ENCODE results near the gene PACRG. TPM values are rescaled to one million over a fixed set of nuclear protein-coding genes. Genes with fewer than 3 reads are reported as not detected.

PACRG gene
- total RNA-seq, 4 donors from 2014 or later, result 1.7 to 7.7 (median 3.7) TPM

GRCh38 chr6:162777091-162777490 lies 49.3 kb downstream of the PACRG start:
- Histone ChIP-seq H3K36me3 (no peaks in the 10 kb centered on the region), H3K4me1 (no peaks in the 10 kb centered on the region), H3K27ac (no peak overlapping the region), H3K9me3 (no peaks in the 10 kb centered on the region), H3K4me3 (replicated peaks in 1 of 3) (no peak overlapping the region), H3K27me3 (no peaks in the 10 kb centered on the region)
- no peak for DNase-seq
- TF ChIP-seq CTCF (IDR thresholded peaks at IDR 0.05) (no peak), POLR2A (IDR thresholded peaks at IDR 0.05) (no peak)
- WGBS, 2 donors, result 73 to 75% methylated on average over 7 of the region's 7 CpGs
- intact Hi-C loops (cut with DNase I), result no loop called here

DNA sequence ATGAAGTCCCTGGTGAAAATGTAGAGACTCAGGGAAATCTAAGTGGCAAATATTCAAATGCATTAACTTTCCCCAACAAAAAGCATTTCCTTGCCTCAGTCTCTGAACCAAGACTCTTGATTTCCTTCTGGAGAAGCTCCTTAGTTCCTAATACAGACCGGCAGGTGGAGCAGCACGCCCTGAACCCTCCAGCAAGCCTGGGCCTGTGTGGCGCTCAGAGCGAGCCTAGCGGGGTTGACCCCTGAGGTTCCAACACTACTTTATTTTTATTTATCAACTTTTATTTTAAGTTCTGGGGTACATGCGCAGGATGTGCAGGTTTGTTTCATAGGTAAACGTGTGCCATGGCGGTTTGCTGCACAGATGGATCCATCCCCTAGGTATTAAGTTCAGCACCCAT lies 50.8 kb downstream of the PACRG start:
- no peaks in the 10 kb centered on the region for H3K27me3 ChIP-seq
- H3K27ac ChIP-seq, result no peak overlapping the region
- no peaks in the 10 kb centered on the region for H3K4me1 ChIP-seq
- WGBS, 2 donors, result 93 to 97% methylated on average over 8 of the region's 8 CpGs
- intact Hi-C loops (cut with DNase I), result no loop called here
- no peak for DNase-seq
- no peak overlapping the region for H3K4me3 ChIP-seq (replicated peaks in 1 of 3)
- H3K36me3 ChIP-seq, result no peaks in the 10 kb centered on the region
- TF ChIP-seq CTCF (IDR thresholded peaks at IDR 0.05), result no peak
- TF ChIP-seq POLR2A (IDR thresholded peaks at IDR 0.05), result no peak
- H3K9me3 ChIP-seq, result no peaks in the 10 kb centered on the region

DNA sequence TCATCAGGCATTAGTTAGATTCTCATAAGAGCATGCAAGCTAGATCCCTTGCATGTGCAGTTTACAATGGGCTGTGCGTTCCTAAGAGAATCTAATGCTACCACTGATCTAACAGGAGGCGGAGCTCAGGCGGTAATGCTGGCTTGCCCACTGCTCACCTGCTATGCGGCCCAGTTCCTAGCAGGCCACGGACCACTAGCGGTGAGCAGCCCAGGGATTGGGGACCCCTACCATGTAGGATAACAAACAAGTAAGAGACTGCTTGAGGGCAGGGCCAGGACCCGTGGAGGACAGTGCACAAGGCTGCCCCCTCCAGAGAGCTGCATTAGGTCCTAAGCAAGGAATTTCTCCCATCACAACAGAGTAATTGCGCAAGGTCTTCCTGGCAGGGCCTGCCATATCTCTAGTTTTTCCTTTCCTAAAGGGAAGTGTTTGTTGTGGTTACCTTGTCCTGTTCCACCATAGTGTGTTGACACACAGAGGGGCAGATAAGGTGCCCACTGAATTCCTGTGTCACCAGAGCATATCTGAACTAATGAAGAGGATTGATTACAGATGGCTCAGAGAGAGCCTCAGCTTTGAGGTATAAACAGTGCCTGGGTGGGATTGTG lies 58.0 kb downstream of the PACRG start:
- TF ChIP-seq POLR2A (IDR thresholded peaks at IDR 0.05), result no peak
- TF ChIP-seq CTCF (IDR thresholded peaks at IDR 0.05), result no peak
- 88 to 98% methylated on average over 1 to 8 of the region's 8 CpGs for WGBS, 2 donors

DNA sequence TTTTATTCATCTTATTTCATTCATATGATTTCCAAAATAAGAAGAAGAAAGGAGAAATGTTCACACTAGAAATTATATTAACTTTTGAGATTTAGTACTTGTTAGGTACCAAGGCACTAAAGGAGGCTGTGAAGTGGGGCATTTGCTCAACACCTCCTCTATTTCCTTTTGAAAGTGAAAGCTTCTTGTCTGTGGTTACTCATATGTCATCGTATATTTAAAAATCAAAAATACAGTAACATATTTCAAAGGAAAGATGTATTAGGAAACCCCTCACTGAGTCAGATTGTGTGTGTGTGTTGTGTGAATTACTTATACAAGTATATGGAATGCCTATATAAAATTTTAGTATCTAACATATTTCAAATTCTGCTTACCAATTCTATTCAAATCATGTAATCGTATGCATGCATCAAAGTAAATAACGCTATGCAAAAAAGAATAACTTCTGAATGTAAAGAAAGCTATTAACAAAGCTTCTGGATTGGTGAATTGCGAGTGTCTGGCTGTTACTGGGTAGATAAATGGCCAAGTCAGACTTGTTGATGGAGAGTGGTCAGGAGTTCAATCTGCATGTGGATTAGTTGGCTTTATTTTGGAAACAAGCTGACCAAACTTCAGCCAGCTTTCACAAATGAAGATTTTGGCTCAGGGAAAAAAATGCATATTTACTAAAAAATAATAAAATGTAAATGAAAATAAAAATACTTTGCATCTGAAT lies 70.9 kb downstream of the PACRG start:
- no peak for DNase-seq
- TF ChIP-seq CTCF (IDR thresholded peaks at IDR 0.05), result no peak
- no peak for TF ChIP-seq POLR2A (IDR thresholded peaks at IDR 0.05)
- no peak overlapping the region for H3K27ac ChIP-seq
- no peaks in the 10 kb centered on the region for H3K9me3 ChIP-seq
- WGBS, 2 donors, result 84 to 90% methylated on average over 4 of the region's 4 CpGs
- no peak overlapping the region for H3K4me3 ChIP-seq (replicated peaks in 1 of 3)
- no peaks in the 10 kb centered on the region for H3K27me3 ChIP-seq
- H3K4me1 ChIP-seq, result no peaks in the 10 kb centered on the region
- intact Hi-C loops (cut with DNase I), result no loop called here
- H3K36me3 ChIP-seq, result no peaks in the 10 kb centered on the region

More for the DNA sequence above, 58.0 kb downstream of the PACRG start:
- no peaks in the 10 kb centered on the region for H3K27me3 ChIP-seq
- no peak overlapping the region for H3K4me3 ChIP-seq (replicated peaks in 1 of 3)
- no peak overlapping the region for H3K27ac ChIP-seq
- DNase-seq, result no peak
- H3K4me1 ChIP-seq, result no peaks in the 10 kb centered on the region
- intact Hi-C loops (cut with DNase I), result no loop called here
- H3K9me3 ChIP-seq, result no peaks in the 10 kb centered on the region
- H3K36me3 ChIP-seq, result no peaks in the 10 kb centered on the region

- no peaks in the 10 kb centered on the region for H3K36me3 ChIP-seq
- DNase-seq, result no peak
- no peaks in the 10 kb centered on the region for H3K4me1 ChIP-seq
- intact Hi-C loops (cut with DNase I), result no loop called here
- H3K27me3 ChIP-seq, result no peaks in the 10 kb centered on the region
- no peak overlapping the region for H3K4me3 ChIP-seq (replicated peaks in 1 of 3)
- TF ChIP-seq POLR2A (IDR thresholded peaks at IDR 0.05), result no peak
- no peaks in the 10 kb centered on the region for H3K9me3 ChIP-seq
- WGBS, 2 donors, result 84 to 89% methylated on average over 10 of the region's 10 CpGs
- no peak overlapping the region for H3K27ac ChIP-seq
These were observed 86.7 kb downstream of the PACRG start for GRCh38 chr6:162814426-162814973.
